ENCODE measurements around the gene FEN1. TPM values are rescaled to one million over a fixed set of nuclear protein-coding genes. Genes with fewer than 3 reads are reported as not detected.

FEN1 gene
- total RNA-seq, 1 experiment from 2014 or later: 150 TPM

DNA sequence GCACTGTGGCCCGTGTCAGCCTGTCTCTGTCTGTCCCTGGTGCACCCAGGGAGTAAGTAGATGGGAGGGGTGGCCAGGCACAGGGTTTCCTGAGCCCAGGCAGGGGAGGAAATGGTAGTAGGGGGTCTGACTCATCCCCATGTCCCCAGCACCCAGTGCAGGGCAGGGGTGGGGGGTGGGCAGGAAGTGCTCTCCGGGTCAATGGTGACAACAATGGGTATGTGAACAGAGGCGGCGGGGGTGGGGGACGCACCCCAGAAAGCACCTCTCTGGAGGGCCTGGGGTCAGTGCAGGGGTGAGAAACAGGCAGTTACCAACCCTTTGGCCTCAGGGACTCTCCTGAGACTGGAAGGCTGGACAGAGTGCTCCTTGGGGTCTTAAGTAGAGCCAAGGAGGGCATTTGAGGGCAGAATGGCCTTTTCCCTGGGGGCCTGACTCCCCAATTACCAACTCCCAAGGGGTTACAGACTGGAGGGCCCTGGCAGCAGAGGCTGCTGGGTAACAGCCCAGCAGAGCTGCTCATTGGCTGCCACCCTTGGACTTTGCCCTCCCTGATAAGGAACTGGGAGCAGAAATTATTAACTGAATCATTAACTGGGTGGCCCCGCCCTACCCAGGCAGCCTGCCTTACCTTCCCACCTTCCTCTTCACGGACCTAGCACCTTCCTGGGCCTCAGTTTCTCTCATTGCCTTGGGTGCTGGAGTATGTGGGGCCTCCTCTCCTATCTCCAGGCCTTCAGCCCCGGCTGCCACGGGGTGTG, 36.1 kb upstream of the FEN1 start:
- DNase-seq (ENCODE audit: low read depth): peak; percentile 85

DNA sequence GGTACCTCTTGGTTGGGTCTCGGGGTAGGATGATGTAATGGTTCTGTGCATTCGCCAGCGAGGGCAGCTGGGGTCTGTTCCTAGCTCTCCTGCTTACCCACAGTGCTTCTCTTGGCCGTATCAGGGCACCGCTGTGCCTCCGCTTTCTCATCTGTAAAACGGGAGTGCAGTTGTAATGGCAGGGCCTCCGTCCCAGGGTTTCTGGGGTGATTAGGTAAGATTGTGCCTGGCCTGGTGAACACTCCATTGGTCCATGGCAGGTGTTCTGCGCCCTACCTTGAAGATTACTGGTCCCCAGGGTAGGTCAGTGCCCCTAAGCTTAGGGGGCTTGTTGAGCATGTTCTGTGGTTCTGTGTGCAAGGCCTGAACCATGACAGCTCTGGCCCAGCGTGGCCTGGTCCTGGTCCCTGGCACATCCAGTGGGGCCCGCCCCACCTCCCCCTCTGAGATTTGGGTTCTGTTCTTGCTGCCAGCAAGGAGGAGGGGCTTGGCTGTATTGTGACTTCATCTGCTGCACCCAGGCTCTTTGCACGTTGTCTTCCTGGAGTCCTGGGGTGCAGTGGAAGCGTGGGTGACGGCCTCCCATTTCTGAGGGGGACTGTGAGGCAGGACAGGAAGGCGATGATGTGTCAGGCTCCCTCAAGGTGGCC, 35.4 kb upstream of the FEN1 start:
- no peak for DNase-seq (ENCODE audit: low read depth)

DNA sequence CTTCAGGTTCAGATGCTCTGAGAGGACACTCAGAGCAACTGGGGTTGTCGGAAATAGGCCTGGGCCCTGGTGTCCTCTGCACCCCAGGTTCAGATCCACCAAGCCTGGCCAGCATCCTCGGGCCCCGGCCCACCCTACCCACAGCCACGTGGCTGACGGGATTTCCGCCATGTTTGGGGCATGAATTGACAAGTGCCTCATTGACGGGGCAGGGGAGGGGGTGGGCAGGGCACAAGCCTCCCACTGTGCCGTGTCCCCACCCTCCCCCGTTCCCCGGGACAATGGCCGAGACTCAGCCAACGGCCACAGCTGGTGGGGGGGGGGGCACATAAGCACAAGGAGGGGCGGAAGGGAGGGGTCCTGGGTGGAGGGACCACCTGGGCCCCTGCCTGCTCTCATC, 31.8 kb upstream of the FEN1 start:
- DNase-seq (ENCODE audit: low read depth): no peak

DNA sequence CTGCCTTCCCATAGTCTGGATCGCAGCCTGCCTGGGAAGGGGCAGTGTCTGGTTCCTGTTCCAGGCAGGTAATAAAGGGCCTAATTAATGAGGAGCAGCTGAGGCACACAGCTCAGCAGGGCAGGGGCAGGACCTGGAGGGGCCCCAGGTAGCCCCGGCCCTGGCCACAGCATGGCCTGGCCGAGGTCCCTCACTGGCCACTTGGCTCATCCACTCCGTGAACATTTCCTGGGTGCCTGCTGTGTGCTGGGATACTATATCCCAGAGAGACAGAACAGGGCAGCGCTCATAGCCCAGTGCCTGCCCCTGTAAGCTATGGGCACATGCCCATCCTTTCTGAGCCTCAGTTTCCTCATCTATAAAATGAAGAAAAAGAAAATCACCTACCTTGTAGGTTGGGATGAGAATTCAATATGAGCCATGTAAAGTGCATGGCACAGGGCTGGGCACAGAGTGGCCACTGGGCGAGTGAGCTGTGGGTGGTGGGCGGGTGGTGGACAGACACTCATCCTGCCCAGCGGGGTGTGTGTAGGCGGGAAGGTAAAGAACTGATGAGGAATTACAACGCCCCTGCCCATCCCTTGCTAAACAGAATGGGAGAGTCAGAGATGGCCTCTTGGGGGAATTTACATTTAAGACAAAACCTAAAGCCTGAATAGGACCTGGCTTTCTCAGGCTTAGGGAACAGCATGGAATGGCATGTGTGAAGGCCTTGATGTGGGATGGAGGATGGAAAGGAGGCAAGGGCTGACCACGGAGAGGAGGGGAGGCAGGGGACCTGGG, 31.1 kb upstream of the FEN1 start:
- no peak for DNase-seq (ENCODE audit: low read depth)

DNA sequence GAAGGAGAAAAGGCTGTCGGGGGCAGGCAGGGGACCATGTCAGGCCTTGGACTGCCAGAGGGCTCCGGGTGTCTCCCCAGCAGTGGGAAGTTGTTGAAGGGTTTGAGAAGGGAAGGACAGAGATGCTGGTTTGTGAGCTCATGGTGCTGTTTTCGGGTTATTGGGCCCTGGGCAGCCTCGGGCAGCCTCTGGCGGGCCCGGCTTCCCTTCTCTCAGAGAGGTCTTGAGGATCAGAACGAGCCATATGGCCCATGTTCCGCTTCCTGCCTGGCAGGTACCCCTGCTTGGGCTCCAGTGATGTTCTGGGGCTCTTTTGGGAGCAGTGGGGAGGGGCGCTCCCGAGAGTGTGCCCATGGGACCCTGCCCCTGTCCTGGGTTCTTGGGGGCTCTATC, 30.5 kb upstream of the FEN1 start:
- no peak for DNase-seq (ENCODE audit: low read depth)

DNA sequence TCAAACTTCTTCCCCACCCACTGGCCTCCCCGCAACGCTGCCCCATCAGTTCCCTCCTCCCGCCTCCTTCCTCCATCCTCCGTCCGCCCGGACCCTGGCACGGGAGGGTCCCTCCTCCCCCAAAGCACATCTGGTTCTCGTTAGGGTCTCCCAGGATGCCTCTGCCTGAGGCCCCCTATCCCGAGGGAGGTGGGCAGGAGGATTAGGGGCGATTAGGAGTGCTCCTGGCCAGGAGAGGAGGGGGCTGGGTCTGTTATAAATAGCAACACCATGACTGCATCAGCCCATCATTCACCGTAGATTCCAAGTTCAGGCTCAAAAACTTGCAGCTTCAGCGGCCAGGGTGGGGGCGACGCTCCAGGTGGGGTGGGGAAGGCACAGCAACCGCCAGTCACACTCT, 29.9 kb upstream of the FEN1 start:
- DNase-seq (ENCODE audit: low read depth): no peak

DNA sequence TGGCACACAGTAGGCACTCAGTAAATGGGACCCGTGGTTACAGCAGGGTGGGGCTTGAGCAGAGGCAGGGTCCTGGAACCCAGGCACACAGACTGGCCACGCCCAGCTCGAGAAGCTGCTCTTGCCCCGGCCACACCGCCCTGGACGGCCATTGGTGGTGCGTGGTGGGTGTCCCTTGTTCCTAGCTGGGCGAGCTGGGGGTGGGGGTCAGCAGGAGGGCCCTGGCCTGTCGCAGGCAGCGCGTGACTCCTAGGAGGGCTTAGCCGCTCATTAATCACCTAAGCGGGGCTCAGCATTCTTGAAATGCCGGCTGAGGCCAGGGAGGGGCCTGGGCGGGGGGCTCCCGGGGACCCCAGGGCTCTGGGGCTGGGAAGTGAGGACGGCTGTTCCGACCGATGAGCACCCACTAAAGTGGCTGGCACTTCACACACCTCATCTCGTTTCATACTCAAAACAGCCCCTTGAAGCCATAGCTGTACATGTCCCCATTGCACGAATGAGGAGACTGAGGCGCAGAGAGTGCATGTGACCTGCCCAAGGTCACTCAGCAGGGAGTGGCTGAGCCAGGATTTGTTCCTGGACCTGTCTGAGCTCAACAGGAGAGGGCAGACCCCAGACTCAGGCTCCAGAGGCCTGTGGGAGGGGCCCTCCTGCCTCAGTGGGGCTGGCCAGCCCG, 28.6 kb upstream of the FEN1 start:
- no peak for DNase-seq (ENCODE audit: low read depth)

DNA sequence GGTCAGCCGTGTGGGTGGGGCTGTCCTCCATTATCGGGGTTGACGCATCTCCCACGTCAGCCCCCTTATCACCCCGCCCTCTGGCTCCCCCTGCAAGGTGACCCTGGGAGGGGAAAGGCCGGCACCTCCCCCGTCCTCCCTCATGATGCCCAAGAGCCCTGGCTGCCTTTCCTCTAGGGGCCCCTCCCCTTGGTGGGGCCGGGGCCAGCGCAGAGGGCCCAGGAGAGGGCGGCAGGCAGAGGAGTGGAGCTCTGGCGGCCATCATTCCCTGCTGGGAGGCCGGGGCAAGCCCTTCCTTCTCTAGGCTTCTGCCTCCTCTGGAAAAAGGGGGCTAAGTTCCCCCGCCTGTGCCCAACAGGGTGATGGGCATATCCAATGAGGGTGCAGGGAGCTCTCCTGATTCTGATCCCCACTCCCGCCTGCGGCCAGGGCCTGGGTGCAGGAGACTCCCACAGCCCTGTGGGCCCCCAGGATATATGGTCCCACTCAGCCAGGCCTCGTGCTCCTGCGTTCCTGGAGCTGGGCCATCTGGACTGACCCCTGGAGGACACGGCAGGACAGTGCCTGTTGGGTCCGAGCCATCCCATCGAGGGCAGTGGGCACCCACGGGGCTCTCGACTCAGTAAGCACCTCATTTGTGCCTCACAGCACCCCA, 28.0 kb upstream of the FEN1 start:
- DNase-seq (ENCODE audit: low read depth): no peak

DNA sequence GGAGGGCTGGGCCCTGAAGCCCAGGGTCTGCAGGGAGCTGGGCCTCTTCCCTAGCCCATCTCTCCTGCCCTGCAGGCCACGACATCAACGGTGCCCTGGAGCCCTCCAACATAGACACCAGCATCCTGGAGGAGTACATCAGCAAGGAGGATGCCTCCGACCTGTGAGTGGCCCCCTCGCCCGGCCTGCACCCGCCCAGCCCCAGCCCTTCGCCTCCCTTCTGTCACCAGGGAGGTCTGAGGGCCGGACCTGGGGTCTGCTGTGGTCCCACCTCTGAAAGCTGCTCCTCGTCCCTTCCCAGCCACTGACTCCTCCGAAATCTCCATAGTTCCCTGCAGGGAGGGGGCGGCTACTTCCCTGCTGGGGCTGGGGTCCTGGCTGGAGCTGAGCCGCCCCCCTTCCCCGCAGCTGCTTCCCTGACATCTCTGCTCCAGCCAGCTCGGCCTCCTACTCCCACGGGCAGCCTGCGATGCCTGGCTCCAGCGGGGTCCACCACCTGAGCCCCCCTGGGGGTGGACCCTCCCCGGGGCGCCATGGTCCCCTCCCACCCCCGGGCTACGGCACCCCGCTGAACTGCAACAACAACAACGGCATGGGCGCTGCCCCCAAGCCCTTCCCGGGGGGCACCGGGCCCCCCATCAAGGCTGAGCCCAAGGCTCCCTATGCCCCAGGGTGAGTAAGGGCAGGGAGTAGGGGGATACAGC, 27.0 kb upstream of the FEN1 start:
- DNase-seq (ENCODE audit: low read depth): no peak

DNA sequence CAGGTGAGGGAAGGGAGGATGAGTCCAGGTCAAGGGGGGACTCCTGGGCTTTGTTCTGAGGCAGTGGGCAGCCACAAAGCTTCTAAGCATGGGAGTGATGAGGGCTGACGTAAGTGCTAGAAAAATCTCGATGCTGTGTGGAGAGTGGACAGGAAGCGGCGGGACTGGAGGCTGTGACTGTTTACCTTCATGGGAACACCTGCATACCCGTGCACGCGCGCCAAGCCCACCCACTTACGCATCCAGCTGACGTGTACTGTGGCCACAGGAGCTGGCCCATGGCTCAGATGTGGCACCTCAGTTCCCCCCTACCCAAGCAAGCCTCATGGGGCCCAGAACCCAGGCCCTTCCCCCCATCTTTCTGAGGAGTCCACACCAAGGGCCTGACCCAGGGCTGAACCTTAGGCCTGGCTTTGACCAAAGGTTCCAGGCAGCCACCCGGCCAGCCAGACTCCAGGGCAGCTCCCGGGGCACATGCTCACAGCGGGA, 26.3 kb upstream of the FEN1 start:
- no peak for DNase-seq (ENCODE audit: low read depth)

DNA sequence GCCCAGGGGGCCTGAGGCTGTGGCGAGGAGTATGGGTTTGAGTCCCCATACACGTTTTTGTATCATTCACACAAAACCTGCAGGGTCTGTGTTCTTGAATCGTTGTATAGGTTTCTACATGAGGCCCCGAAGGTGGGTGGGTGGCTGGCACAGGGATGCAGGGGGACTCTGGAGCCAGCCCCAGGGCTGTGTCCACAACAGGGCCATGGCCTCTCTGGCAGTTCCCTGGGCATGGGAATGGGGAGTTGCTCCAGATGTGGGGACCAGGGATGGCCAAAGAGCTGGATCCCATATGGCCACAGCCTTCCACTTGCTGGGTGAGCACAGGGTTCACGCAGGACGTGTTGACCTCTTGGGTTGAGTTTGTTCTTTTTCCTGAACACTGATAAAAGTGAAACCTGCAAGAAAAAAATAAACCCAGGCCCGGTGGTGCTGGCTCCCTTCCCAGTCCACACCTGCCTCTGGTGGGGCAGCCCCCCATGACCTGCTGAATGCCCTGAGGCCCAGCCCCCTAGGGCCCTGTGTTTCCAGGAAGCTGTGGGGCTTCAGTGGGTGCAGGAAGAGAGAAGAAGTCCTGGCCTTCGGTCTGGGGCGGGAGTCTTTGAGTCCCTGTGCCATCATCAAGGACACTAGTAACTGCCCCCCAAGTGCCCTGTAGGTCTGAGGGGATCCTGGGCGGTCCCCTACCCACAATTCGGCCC, 24.2 kb upstream of the FEN1 start:
- no peak for DNase-seq (ENCODE audit: low read depth)

DNA sequence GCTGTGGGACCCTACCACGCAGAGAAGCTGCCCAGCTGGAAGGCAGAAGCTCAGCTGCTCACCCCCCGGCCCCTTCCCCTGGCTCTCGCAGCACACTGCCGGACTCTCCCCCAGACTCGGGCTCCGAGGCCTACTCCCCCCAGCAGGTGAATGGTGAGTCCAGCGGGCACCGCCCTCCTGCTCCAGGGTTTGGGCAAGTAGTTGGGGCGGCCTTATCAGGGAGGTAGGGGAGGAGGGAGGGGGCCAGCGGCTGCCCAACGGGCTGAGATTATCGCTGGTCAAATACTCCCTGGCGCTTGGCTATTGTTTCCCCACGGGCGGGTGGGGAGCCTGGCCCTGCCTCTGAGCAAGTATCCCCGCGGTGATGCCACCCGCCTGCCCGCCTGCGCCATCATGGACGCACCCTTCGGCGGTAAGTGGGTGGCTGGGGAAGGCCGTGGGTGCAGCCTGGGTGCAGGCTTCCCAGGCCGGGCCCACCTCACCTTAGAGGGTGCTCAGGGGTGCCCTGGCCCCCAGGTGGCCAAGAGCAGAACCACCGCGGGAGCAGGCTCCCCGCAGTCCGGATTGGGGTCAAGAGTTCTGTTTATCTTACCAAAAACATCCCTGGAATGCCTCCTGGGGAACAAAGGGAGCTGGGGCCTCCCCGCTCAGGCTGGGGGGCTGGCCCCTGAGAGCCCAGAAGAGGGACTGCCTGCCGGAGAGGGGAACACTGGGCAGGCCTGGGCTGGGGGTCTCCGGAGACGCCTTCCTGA, 23.4 kb upstream of the FEN1 start:
- peak; percentile 35 for DNase-seq (ENCODE audit: low read depth)

DNA sequence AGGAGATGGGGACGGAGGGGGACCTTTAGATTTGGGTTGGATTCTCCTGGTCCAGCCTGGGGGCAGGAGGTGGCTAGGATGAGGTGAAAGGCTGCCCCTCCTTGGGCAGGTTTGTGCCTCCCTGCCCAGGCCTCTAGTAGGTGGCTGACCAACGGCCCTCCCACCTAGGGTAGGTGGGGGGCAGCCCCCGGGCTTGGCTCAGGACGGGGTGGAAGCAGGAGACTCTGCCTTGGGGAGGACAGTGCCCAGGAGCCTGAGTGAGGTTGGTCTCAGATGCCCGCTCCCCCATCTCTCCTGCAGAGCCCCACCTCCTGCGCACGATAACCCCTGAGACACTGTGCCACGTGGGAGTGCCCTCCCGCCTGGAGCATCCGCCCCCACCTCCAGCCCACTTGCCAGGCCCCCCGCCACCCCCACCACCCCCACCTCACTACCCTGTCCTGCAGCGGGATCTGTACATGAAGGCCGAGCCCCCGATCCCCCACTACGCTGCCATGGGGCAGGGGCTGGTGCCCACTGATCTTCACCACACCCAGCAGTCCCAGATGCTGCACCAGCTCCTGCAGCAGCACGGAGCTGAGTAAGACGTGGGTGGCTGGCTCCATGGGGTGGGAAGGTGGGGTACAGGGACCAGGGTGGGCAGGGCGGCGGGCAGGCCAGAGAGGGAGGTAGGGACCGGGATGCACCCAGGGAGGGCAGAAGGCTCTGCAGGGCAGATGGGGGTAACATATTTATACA, 22.6 kb upstream of the FEN1 start:
- no peak for DNase-seq (ENCODE audit: low read depth)

DNA sequence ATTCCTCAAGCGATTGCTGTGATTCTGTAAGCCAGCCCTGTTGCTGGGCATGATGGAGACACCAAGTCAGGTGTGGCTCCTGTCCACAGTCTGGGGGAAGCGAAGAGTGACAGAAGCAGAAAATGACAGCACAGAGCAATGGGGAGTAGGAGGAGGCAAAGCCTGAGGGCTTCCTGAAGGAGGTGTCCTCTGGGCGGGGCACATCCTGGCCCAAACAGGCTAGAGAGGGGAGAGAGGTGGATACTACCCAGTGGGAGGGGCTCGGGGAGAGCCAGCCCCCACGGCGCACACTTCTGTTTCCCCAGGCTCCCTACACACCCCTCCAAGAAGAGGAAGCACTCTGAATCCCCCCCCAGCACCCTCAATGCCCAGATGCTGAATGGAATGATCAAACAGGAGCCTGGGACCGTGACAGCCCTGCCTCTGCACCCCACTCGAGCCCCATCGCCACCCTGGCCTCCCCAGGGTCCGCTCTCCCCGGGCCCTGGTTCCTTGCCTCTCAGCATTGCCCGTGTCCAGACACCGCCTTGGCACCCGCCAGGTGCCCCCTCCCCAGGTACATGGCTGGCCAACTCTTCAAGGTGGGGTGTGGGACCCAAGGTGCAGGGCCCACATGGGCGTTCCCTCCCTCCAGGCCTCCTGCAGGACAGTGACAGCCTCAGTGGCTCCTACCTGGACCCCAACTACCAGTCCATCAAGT, 21.4 kb upstream of the FEN1 start:
- DNase-seq (ENCODE audit: low read depth): no peak

DNA sequence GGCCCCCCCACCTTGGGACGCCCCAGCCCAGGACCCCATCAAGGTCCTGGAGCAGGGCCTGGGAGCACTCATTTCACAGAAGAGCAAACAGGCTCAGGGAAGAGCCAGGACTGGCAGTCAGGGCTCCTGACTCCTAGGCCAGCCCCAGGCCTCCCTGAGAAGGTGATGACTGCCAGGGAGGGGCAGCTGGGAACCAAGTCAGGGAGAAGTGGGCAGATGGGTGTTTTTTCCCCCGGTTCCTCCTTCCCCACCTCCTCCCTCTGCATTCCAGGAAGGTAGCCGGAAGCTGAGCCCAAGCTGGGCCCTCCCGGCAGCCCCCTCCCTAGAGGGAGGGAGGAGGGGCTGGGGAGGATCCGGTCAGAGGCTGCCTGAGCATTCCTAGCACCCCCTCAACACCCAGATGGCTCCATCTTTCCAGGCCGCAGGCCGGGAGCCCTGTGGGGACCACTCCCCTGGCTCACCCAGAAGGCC, 20.7 kb upstream of the FEN1 start:
- no peak for DNase-seq (ENCODE audit: low read depth)

DNA sequence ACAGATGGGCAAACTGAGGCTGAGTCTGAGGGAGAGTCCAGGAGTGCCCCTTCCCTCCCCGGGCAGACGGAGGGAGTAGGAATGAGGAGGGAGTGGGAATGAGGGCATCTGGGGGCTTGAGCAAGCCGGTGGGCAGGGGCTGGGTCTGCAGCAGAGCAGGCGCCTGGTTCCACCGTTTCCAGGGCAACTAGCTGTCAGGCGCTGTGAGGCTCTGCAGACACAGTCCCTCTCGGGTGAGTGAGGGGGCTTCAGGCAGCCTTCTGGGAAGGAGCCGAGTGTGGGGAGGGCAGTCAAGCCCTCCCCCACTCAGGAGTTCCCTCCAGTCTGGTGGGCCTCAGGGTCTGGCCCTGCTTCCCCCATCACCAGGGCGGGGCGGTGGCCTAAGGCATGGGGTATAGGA, 19.4 kb upstream of the FEN1 start:
- DNase-seq (ENCODE audit: low read depth): no peak

DNA sequence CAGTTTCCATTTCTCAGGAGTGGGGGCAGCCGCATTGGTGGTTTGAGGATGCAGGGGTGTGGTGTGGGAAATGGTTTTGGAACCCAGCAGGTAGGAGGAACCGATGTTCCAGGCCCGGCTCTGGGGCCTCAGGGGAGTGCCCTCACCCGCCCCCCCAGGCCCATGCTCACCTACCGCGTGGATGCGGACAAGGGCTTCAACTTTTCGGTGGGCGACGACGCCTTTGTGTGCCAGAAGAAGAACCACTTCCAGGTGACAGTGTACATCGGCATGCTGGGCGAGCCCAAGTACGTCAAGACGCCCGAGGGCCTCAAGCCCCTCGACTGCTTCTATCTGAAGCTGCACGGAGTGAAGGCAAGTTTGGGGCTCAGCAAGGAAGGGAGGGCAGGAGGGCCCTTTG, 18.9 kb upstream of the FEN1 start:
- DNase-seq (ENCODE audit: low read depth): no peak

DNA sequence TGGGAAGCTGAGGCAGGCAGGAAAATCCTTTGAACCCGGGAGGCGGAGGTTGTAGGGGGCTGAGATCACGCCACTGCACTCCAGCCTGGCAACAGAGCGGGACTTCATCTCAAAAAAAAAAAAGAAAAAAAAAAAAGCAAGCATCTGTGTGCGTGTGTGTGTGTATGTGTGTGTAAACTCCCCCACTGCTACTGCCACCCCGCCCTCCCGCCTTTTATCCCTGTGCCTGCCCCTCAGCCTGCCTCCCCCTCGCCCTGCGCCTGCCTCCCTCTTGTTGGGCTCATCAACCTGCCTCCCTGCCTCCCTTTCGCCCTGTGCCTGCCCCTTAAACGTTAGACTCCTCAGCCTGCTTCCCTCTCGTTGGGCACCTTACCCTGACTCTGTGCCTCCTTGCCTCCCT, 18.3 kb upstream of the FEN1 start:
- DNase-seq (ENCODE audit: low read depth): no peak

All from M059J (cell line).